GM19438 (cell line): ENCODE results near the gene RANBP3.
"Not testable (repeated sequence)": the region's sequence is repeated elsewhere in the genome, so short reads cannot be mapped to it uniquely, and the experiment has no call there.

Experiments
- ATAC-seq: cut with Tn5 transposase; IDR thresholded peaks from one replicate; pipeline ENCODE4 v1.9.1; 2021; ENCODE audit warnings: low read depth; ENCODE audit not compliant: unreplicated experiment

The RANBP3 gene

DNA sequence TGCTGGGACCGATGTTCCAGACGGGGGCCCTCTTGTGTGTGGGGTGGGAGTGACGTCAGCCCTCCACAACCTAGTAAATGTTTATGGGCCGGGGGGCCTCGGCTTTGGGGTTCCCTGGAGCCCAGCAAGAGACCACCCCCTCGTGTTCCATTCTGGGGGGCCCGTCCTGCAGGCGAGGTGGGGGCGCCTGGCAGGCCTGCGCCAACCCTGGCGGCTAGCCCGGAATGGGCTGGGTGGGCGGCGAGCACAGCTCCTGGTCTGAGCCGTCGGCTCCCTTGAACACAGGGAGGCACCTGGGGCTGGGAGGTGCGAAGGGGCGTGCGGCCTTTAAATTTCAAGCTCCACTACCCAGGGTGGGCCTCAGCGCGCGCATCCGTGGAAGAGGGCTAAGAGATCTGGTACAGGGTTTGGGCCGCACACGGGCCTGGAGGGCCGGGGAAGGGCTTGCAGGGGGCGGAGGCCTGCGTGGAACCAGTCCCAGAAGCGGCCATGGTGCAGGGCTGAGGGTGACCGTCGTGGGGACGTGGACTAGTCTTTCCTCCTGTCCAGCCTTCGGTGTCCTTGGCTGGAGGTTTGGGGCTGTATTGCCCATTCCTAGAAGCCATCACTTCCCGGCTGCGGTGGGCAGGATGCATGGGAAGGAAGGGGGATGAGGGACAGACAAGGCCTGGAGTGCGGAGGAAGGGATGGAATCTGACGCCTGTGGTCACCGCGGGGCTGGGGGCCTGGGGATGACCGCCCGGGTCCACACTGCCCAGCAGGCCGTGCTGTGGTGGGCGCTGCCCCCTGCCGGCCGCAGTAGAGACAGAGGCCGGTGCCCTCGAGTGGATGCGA lies 85.8 kb downstream of the RANBP3 start:
- no peak for ATAC-seq

DNA sequence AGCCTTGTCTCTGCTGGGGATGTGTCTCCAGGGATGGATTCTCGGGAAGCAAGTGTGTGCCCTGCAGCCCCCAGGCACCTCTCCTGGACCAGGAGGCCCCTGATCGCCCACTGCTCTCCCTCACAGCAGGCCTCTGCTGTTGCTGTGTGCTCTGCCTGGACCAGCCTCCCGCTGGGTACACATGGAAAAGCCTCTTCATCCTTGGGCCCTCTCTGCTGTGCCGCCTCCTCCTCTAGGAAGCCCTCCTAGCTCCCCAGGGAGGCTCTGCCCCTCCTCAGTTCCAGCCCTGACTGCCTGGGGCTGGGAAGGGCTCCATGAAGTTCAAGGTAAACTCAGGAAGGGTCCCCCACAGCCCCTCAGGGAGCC lies 86.4 kb downstream of the RANBP3 start:
- no peak for ATAC-seq

DNA sequence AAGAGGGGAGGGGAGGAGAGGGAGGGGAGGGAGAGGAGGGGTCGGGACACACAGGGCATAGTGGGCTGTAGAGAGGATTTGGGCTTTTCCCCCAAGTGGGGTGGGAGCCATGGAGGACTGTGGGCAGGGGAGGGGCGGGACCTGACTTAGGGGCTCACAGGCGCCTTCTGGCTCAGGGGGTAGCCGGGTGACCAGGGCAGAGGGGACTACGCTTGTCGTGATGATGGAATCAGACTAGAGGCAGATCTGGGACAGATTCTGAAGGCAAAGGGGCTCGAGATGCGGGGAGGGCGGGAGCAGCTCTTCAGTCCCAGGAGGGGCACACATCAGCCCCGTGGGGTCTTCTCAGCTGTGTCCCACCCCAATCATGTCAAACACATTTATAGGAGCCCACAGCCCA lies 87.8 kb downstream of the RANBP3 start:
- no peak for ATAC-seq

DNA sequence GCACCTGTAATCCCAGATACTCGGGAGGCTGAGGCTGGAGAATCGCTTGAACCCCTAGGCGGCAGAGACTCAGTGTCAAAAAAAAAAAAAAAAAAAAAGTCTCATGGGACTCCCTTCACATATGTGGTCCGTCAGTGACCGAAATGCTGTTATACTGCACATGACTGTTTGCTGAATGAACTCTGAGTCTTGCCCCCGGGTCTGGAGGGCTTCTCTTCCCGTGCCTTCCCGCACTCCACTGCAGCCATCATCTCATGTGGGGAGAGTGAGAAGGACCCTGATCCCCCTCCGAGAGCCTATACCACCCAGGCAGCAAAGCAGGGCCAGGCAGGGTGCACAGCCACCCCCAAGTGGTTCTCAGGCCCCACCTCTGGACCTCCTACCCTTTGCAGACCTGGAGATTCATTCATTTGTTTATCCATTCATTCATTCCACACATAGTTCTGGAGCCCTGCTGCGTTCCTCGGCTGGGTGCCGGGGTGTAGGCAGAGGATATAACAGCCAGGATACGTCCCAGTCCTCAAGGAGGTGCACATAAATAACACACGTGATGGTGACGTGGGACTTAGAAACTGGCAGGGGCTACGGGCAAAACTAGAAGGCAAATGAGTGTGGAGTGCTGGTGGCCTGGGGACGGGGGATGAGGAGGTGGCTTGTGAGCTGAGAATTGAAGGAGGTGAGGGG lies 88.5 kb downstream of the RANBP3 start:
- ATAC-seq: no peak

DNA sequence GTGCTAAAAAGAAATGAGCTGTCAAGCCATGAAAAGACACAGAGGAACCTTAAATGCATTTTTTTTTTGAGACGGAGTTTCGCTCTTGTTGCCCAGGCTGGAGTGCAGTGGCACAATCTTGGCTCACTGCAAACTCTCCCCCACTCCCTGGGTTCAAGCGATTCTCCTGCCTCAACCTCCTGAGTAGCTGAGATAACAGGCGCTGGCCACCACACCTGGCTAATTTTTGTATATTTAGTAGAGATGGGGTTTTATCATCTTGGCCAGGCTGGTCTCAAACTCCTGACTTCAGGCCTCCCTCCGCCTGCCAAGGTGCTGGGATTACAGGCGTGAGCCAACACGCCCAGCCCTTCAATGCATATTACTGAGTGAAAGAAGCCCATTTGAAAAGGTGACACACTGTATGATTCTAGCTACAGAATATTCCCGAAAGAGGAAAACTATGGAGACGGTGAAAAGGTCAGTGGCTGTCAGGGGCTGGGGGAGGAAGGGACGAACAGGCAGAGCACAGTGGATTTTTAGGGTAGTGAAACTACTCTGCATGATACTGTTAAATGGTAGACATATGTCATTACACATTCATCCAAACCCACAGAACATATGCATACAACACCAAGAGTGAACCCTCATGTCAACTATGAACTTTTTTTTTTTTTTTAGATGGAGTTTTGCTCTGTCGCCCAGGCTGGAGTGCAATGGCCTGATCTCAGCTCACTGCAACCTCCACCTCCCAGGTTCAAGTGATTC lies 93.7 kb downstream of the RANBP3 start:
- ATAC-seq: not testable (repeated sequence)

DNA sequence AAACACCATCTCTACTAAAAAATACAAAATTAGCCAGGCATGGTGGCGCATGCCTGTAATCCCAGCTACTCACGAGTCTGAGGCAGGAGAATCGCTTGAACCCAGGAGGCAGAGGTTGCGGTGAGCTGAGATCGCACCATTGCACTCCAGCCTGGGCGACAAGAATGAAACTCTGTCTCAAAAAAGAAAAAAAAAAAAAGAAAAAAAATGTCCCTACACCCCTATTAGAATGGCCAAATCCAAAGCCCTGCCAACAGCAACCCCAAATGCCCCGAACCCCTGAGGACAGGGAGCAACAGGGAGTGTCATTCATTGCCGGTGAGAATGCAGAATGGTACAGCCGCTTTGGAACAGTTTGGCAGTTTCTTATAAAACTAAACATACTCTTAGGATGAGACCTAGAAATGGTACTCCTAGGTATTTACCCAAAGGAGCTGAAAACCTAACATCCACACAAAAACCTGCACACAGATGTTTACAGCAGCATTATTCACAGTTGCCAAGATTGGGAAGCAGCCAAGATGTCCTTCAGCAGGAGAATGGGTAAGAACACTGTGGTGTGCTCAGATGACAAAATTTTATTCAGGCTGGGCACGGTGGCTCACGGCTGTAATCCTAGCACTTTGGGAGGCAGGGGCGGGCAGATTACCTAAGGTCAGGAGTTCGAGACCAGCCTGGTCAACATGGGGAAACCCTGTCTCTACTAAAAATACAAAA lies 94.6 kb downstream of the RANBP3 start:
- not testable (repeated sequence) for ATAC-seq

DNA sequence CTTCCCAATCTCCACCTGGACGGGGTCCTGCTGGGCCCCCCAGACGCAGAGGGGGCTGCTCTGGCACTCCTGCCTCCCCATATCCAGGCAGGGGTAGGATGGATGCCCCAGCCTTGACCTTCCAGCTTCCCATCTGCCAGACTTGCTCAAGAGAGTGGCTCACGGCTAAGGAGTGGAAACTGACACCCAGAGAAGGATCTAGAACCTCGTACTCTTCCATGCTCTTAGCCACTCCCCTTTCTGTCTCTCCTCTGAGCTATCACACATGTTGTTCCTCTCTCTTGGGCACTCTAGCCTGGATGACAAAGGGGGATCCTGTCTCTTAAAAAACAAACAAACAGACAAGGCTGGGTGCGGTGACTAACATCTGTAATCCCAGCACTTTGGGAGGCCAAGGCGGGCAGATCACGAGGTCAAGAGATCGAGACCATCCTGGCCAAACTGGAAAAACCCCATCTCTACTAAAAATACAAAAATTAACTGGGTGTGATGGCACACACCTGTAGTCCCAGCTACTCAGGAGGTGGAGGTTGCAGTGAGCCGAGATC lies 95.4 kb downstream of the RANBP3 start:
- ATAC-seq: no peak

DNA sequence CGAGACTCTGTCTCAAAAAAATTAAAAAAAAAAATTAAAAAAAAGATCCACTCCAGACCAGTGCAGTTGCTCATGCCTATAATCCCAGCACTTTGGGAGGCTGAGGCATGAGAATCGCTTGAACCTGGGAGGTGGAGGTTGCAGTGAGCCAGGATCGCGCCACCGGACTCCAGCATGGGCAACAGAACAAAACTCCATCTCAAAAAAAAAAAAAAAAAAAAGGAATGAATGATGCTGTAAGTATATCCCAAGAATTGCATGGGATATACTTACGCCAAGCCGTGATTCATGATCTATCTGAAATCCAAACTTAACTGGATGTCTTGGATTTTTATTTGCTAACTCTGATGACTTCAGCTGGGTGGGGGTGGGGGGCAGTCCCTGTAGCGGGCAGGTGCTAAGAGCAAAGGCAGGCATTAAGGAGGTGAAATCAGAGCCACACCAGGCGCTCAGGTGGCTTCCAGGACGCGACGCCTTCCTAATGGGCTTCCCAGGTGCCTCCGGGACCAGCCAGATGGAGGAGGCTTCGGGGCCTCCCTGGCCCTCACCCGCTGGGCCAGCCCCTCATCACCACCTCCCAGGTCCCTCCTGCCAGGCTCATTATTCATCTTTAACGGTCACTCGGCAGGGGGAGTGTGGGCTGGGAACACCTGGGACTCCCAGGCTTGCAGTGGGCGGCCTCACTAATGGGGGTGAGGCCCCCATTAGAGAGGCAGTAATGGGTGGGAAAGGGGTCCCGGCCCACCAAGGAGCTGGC lies 96.2 kb downstream of the RANBP3 start:
- ATAC-seq: no peak

DNA sequence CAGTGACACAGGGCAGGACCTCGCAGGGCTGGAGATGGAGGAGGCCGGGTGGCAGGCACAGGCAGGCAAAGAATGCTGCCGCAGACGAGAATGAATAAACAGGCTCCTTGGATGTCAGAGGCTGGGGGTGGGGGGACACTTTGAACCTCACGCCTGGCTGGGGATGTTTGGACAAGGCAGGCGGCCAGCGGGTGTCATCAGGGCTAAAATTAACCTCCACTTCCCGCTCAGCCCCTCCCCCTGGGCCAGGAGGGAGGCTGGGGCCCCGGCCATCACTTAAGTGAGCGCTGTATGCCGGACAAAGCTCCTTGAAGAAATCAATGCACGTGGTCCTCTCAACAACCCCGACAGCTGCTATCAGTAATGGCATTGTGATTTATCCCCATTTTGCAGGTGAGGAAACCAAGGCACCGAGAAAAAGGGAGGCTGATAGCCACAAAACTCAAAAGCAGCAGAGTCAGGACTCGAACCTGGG lies 97.3 kb downstream of the RANBP3 start:
- no peak for ATAC-seq

DNA sequence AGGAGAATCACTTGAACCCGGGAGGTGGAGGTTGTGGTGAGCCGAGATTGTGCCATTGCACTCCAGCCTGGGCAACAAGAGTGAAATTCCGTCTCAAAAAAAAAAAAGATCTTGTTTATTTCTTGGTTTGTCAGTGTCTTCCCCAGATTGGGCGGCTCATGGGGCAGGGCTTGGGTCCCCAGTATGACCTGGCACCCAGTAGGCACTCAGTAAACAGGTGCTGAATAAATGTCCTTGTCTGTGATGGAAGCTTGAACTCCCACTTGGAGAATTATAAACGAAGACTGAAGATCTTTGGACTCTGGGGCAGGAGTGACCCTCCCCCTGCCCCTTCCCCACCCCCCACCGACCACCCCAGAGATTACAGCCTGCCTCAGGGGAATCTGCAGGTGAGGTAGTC lies 97.7 kb downstream of the RANBP3 start:
- ATAC-seq: no peak

DNA sequence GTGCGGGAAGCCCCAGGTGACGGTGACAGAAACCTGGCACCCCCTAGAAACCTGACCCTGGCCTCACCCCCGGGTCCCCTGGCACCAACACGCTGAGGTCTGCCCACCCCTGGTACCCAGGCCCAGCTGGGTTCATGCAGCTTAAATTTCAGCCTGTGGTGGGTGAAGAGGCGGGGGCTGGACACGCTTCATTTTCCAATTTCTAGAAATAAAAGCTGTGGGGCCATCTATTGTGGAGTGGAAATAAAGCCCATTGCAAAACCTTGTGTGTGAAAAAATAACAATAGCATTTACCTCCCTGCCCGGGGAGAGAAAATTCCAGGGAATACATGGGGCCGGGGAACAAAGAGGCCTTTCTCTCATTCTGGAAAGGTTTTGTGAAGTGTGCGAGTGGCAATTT lies 100.1 kb downstream of the RANBP3 start:
- ATAC-seq: no peak

DNA sequence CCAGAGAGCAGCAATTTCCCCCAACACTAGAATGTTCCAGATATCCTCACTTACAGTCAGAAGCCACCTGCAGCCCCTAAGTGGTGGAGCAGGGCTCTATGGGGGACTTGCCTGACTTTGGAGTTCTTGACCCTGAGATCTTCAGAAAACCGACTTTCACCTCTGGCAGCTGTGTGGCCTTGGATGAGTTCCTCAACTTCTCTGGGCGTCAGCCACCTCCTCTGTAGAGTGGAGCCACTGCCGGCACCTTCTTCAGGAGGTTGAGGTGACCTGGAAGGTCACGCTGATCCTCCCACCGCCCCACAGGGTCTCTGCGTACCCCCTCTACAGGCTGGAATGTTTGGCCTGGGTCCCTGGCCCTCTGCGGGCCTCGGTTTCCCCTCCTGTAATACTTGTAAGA lies 100.5 kb downstream of the RANBP3 start:
- no peak for ATAC-seq

DNA sequence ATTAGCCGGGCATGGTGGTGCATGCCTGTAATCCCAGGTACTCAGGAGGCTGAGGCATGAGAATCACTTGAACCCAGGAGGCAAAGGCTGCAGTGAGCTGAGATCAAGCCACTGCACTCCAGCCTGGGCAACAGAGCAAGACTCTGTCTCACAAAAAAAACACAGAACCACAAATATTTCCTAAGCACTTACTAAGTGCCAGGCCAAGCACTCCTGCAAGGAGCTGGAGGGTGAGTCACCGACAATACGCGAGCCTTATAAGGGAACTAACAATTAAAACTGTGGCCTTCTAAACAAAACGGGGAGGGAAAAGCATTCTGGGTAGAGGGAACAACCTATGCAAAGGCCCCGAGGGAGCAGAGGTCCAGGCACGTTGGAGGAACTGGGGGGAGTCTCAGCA lies 103.4 kb downstream of the RANBP3 start:
- ATAC-seq: not testable (repeated sequence)

DNA sequence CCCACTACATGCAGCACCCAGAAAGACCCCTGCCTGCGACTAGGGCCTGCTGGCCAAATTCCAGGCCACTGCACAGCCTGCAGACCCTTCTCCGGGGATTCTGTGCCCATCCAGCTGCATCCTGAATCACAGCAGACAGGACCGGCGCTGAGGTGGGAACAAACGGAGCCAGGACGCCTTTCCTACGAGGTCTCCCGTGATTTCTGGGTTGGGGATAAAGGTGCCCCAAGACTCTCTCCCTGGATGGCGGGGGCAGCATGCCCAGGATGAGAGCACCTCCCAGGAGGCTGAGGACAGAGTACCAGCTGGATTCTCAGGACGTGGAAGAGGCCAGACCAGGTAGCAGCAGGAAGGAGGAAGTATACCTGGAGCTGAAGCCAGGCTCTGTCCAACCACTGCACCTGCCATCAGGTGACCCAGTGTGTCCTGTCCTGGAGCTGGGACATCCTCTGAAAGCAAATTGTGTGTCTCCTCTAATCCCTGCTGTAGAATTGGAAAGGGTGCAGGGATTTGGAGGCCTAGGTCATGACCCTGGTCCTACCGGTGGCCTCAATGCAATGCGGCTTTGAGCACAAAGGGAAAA lies 104.2 kb downstream of the RANBP3 start:
- ATAC-seq: no peak

DNA sequence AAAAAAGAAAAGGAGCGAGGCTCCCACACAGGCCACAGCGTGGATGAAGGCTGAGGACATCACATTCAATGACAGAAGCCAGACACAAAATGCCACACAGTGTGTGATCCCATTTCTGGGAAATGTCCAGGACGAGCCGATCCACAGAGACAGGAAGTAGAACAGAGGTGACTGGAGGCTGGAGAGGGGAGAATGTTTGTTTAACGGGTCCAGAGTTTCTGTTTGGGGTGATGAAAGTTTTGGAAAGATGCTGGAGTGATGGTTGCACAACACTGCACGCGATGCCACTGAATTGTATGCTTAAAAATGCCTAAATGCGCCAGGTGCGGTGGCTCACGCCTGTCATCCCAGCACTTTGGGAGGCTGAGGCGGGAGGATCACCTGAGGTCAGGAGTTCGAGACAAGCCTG lies 107.0 kb downstream of the RANBP3 start:
- no peak for ATAC-seq

DNA sequence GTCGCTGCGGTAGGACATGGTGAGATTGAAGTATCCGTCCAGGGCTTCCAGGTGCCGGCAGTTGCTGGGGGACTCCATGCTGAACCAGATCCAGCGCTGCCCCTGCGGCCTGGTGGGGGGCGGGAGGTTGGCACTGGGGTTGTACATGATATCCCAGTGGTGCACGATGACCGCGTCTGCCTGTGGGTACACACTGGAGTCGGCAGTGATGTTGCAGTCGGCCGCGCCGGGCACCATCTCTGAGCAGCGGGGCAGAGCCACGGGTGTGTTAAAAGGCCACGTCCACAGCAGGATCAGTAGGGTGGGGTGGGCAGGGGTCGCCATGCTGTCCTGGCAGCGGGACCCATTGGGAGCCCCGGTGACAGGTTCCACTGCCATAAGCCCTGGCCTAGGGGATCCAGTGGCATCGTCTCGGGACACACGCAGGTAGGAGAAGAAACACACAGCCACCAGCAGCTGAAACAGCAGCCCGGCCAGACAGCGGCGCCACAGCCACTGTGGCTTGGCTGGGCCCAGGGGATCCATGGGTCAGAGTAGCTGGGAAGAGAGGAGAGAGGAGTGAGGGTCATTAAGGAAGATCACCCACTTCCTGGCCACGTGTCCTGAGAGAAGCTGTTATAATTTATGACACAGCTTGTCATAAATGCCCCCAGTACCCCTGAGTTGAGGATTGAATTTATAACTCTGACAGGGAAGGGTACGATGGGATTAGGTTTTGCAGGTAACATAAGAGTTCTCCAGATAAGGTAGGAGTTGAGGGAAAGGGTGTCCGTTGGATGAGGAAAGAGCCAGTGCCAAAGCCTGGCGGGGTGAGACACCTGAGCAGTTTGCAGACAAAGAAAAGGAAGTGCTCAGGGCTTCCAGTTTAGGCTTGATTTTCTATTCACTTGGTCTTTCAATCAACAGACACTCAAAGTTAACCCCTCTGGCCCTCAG lies 110.5 kb downstream of the RANBP3 start:
- ATAC-seq: no peak
